Caki2 (cell line): ENCODE results near the gene CD3D. TPM values are rescaled to one million over a fixed set of nuclear protein-coding genes. Genes with fewer than 3 reads are reported as not detected.
A peak's percentile ranks its signal among the peaks of the same experiment; 100 is the strongest.
"Not testable (repeated sequence)": the region's sequence is repeated elsewhere in the genome, so short reads cannot be mapped to it uniquely, and the experiment has no call there.

Source experiments
- DNase-seq: peaks from one replicate; pipeline ENCODE4 v3.0.0-alpha.2; 2015; ENCODE audit warnings: low read depth
- in situ Hi-C: cut with HindIII; loops from 2 replicates; pipeline ENCODE4 v1.10.0; 2016; ENCODE audit warnings: low sequenced_read_pairs, low pct_unique_long_range_greater_than_20kb, mixed read lengths
- total RNA-seq: library from RNA; depleted of rRNA; stranded (reverse); fragments of >200 nt; shearing (Covaris generic); gene quantifications from 2 replicates; pipeline ENCODE4 v1.2.3, GENCODE V29; 2014; ENCODE audit warnings: low replicate concordance; rRNA removed

Gene CD3D
- total RNA-seq, 1 experiment from 2014 or later = not detected

DNA sequence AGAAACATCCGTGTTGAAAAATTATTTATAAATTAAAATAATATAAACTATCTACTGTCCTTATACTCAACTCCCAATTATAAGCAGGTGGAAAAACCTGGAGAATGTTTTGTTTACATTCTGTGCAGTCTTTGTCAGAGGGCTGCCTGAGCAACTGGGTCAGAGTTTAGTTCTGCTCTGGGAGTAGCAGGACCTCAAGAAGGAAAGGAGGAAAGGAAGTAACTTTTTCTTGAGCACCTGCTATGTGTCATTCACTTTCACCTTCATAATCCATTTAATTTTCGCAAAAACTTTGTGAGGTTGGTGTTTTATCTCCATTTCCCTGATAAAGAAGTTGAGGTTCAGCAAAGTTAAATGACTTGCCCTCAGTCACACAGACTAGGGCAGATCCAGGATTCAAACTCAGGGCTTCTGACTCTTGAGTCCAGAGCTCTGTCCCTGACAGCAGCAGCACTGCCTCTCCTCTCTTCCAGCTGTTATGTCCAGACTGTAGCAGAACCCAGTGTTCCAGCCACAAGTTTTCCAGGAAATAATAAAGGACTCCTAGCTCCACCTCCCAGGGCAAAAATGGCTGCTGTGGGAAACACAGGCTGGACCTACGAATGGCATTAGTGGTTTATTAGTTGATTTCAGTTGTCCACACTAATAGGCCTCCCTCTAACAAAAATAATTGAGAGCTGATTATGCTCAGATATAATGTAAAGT is 31.6 kb downstream of the CD3D start:
- DNase-seq = no peak
- in situ Hi-C loops = no loop called here

DNA sequence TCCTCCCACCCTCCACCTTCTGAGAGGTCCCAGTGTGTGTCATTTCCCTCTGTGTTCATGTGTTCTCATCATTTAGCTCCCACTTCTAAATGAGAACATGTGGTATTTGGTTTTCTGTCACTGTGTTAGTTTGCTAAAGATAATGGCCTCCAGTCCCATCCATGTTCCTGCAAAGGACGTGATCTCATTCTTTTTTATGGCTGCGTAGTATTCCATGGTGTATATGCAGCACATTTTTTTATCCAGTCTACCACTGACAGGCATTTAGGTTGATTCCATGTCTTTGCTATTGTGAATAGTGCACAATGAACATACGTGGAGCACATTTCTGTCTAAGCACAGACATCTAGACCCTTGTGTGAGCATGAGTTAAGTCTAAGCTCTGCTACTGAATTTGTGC is 32.2 kb downstream of the CD3D start:
- no peak for DNase-seq
- in situ Hi-C loops = no loop called here

DNA sequence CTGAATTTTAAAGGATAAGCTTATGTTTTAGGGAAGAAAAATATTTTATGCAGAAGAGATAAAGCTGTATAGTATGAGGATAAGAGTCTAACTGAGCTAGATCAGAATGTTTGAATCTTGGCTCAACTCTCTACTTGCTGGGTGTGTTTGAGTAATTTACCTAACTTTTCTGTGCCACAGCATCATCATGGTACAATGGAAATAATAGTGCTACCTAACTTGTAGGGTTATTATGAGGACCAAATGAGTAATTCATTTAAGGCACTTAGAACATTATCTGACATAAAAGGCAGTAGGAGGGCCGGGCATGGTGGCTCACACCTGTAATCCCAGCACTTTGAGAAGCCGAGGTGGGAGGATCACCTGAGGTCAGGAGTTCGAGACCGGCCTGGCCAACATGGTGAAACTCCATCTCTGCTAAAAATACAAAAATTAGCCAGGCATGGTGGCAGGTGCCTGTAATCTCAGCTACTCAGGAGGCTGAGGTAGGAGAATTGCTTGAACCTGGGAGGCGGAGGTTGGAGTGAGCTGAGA is 33.4 kb downstream of the CD3D start:
- DNase-seq, in situ Hi-C loops: not testable (repeated sequence)

DNA sequence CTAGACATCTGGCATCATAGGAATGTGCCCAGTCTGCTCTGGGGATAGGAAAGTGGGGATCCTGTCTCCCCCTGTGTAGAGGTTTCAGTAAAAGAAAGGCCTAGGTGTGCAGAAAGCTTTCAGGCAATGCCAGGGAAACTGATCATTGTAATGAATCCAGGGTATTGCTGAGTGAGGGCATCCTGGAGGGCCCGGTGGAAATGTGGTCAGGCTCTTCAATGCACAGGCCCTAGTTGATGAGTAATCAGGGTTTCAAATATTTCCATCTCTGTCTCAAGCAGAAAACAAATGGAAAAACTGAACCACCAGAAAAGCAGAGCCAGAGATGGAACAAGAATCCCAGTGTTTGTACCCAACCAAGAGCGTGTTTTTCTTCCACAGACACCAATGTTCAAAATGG is 35.9 kb downstream of the CD3D start:
- DNase-seq = no peak
- in situ Hi-C loops = no loop called here

DNA sequence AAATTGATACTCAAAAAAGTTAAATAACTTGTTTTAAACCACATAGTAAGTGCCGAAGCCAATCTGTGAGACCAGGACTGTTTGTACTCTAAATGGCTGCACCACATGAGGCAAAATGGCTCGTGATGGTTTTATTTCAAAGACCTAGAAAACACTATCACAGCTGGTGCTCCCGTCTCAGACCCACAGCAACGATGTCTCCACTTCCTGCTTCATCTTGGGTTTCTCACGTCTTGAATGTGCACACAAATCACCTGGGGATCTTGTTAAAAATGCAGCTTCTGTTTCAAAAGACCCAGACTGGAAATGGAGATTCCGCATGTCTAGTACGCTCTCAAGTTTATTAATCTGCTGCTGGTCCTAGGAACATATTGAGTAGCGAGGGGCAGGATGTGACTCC is 36.8 kb downstream of the CD3D start:
- in situ Hi-C loops = no loop called here
- no peak for DNase-seq

DNA sequence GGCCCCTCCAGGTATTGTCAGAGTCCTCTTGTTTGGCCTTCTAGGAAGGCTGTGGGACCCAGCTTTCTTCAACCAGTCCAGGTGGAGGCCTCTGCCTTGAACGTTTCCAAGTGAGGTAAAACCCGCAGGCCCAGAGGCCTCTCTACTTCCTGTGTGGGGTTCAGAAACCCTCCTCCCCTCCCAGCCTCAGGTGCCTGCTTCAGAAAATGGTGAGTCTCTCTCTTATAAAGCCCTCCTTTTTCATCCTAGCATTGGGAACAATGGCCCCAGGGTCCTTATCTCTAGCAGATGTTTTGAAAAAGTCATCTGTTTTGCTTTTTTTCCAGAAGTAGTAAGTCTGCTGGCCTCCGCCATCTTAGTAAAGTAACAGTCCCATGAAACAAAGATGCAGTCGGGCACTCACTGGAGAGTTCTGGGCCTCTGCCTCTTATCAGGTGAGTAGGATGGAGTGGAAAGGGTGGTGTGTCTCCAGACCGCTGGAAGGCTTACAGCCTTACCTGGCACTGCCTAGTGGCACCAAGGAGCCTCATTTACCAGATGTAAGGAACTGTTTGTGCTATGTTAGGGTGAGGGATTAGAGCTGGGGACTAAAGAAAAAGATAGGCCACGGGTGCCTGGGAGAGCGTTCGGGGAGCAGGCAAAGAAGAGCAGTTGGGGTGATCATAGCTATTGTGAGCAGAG is 37.8 kb downstream of the CD3D start, which contains the start of gene CD3E:
Gene CD3E (plus strand): TSS at position 163 of the 681 bp plus-strand sequence. CDS start 223 bp downstream, at position 386.
- in situ Hi-C loops = no loop called here
- DNase-seq = no peak

DNA sequence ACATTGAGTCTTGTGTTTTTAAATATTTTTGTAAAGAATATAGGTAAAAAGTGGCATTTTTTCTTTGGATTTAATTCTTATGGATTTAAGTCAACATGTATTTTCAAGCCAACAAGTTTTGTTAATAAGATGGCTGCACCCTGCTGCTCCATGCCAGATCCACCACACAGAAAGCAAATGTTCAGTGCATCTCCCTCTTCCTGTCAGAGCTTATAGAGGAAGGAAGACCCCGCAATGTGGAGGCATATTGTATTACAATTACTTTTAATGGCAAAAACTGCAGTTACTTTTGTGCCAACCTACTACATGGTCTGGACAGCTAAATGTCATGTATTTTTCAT is 38.3 kb downstream of the CD3D start:
- DNase-seq = no peak
- in situ Hi-C loops = no loop called here

DNA sequence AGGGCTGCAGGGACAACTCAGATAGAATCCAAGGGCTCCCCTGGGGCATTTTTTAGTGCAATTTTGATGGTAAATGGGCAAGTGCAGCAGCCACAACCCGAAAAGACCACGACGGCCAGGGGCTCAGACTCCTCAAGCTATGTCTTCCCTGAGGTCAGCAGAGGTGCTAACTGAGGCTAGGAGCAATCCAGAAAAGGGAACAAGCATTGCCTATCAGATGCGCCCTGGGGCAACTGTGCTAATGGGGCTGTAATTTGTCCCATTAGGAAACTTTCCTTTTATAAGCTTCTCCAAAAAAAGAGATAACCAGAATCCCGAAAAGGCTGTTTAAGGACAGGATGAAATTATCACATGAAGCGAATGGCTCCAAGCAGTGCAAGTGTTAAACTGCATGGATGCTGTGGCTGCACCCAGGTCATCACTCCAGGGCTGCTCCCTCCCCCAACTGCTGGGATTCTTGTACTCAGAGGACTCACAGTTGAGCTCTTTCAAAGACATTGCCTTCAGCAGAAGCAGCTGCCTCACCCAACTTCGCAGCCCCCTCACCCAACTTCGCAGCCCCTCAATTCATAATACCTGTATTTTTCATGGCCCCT is 40.8 kb downstream of the CD3D start:
- in situ Hi-C loops = no loop called here
- no peak for DNase-seq

DNA sequence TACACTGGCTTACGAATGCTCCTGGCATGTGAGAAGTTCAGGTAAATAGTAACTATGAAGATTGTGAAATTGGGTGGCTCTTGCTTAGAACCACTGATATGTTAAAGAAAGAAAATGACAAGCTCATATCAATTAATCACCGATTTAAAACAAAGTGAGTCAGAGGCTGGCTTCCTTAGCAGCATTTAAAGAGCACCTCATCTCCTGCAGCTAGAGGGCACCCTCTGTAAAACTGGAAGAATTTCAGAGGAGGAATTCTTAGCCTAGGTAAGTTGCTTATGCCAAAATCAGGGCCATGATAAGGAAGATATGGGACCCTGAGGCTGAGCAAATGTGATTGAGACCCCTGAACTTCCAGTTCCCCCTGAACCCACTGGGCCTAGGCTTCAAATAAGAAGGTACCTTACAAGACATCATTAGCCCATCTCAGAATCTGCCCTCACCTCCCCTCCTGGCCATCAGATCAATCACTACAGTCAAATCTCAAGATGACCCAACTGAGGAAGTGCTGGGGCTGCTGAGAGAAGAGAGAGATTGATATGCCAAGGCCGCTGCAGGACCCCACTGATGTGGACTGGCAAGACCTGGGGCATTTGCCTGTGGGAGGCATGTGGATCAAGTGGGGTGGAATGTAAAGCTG is 46.6 kb downstream of the CD3D start:
- peak; percentile 24 for DNase-seq
- in situ Hi-C loops = no loop called here

DNA sequence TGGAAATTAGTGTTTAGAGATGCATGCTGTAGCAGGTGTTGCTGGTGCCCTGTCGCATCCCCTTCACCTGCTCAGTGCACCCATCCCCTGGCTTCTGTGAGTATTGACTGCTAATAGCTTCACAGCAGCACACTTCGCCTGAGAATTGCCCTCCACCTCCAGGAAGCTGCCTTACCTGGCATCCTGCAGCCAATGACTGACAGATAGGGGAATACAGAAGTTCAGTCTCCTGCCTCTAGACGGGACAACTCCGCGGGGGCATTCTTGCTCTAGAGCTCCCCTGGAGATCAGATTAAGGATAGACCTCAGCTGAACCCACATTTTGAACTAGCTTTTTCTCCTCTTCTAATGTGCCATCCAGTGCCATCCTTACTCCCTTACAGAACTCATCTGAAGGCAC is 47.3 kb downstream of the CD3D start:
- in situ Hi-C loops = no loop called here

DNA sequence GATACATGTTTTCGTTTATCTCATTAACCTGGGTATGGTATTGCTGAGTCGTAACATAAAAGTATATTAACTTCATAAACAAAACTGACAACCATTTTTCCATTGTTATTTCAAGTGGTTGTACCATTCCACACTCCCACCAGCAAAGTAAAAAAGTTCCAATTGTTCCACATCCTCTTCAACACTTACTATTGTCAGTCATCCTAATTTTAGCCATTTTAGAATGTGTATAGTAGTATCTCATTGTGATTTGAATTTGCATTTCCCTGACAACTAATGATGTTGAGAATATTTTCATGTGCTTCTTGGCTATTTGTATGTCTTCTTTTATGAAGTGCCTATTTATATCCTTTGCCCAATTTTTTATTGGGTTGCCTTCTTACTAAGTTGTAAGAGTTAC is 48.5 kb downstream of the CD3D start:
- in situ Hi-C loops = no loop called here
- no peak for DNase-seq

More for the DNA sequence above, 47.3 kb downstream of the CD3D start:
- DNase-seq = no peak

DNA sequence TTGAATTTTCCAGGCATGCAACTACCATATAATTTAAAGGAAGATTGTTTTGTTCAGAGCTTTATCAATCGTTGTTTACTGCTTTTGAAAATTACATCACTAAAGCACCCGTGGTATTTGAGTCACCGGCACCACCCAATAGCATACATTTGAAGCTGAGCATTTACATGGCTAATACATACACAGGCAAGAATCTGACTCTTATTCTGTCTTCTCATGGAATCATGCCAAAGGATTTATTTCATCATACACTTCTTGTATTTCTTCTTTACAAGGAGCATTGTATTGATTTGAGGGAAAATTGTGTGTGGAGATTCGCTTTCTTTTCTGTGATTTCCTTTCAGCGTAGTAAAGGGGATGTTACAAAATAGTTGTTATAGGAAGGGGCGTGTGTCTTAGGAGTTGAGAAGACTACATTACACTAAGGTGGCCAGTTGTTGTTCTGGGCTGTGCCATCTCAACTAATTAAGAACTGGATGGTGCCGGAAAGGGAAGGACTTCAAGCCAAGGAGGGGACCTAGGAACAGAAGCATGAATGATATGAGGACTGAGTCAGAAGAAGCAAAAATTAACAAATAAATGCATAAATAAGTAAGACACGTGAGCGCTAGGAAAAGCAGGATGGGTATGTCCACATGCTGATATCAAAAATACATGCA is 50.9 kb downstream of the CD3D start:
- no peak for DNase-seq
- in situ Hi-C loops = no loop called here

DNA sequence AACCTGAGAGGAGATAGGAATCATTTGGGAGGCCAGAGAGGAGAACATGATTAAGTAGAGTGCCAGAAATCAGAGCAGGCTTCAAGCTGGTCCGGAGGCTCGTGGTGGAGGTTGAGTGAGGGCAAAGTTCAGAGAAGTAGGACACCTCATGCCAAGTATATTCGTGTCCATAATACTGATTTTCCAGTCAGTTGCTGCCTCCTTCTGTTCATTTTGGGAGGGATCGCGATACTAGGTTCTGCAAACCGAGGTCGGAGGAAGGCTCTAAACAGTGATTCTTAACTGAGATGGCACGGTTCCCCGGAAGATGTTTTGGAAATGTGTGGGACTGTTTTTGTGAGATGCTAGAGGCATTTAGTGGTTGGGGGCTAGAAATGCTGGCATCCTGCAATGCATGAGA is 51.6 kb downstream of the CD3D start:
- in situ Hi-C loops = no loop called here
- DNase-seq = no peak

DNA sequence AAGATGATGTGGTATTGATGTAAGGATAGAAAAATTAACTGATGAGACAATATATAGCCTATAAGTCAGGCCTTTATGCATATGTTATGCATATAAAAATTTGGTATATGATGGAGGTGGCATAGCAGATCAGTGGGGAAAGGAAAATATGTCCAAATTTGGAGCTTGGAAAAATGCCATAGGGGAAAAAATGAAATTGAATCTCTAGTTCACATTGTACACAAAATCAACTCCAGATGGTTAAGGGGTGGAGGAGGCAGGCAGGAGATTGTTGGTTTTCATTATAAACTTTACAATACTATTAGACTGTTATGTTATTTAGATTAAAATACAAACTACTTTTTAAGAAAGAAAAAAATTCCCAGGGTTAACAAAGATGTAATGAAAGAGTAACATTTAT is 53.1 kb downstream of the CD3D start:
- no peak for DNase-seq
- in situ Hi-C loops = no loop called here

Other genes starting within 250 kb of the CD3D start
- gene SCN4B, start 189.9 kb downstream of the CD3D start, total RNA-seq = 0.38 and 0.68 TPM in 2 replicates
- not detected in 2 replicates for gene SCN2B, start 166.1 kb downstream of the CD3D start, total RNA-seq
- not detected in 2 replicates for gene JAML, start 117.7 kb downstream of the CD3D start, total RNA-seq
- 6.0 and 9.1 TPM in 2 replicates for gene MPZL3, start 90.3 kb downstream of the CD3D start, total RNA-seq
- gene MPZL2, start 78.4 kb downstream of the CD3D start, total RNA-seq = not detected in 2 replicates
- gene CD3E, start 38.0 kb downstream of the CD3D start, total RNA-seq = not detected in 2 replicates
- gene CD3G, start 1.6 kb upstream of the CD3D start, total RNA-seq = not detected in 2 replicates
- gene UBE4A, start 16.9 kb upstream of the CD3D start, total RNA-seq = 13.3 and 16.0 TPM in 2 replicates
- 126 and 158 TPM in 2 replicates for gene ATP5MG, start 58.9 kb upstream of the CD3D start, total RNA-seq
- 5.3 and 20.3 TPM in 2 replicates for gene KMT2A, start 93.8 kb upstream of the CD3D start, total RNA-seq
- gene TTC36, start 184.8 kb upstream of the CD3D start, total RNA-seq = not detected in 2 replicates
- 3.0 and 7.9 TPM in 2 replicates for gene TMEM25, start 188.5 kb upstream of the CD3D start, total RNA-seq
- gene IFT46, start 223.2 kb upstream of the CD3D start, total RNA-seq = 11.9 and 21.1 TPM in 2 replicates
- gene ARCN1, start 229.7 kb upstream of the CD3D start, total RNA-seq = 66.8 and 80.1 TPM in 2 replicates